Left ventricle myocardium inferior (tissue), 1 donor: ENCODE data around the gene GLOD4. TPM values are rescaled to one million over a fixed set of nuclear protein-coding genes. Genes with fewer than 3 reads are reported as not detected.

Experiments
- DNase-seq: peaks from one replicate; pipeline ENCODE4 v3.0.0-alpha.2; 2020
- H3K27ac ChIP-seq: fragments of 200-600 bp; replicated peaks from 2 replicates; pipeline ENCODE4 v1.8.0; 2021
- H3K27me3 ChIP-seq: fragments of 200-600 bp; 2 replicates; pipeline ENCODE4 v1.8.0; 2021; ENCODE audit warnings: low read depth
- H3K36me3 ChIP-seq: fragments of 200-600 bp; 2 replicates; pipeline ENCODE4 v1.8.0; 2021
- H3K4me1 ChIP-seq: fragments of 200-600 bp; 2 replicates; pipeline ENCODE4 v1.8.0; 2021
- H3K4me3 ChIP-seq: fragments of 200-600 bp; 2 replicates; pipeline ENCODE4 v1.8.0; 2021; ENCODE audit warnings: mild to moderate bottlenecking, moderate library complexity
- H3K9me3 ChIP-seq: fragments of 200-600 bp; replicated peaks from 2 replicates; pipeline ENCODE4 v1.8.0; 2021
- intact Hi-C: fragments of 100-400 bp; cut with micrococcal nuclease; formaldehyde crosslinking; loops from one replicate; pipeline ENCODE4 v1.11.0; 2022
- total RNA-seq: library from RNA; stranded (reverse); fragmentation: NEBNext Ultra II Directional; extraction: Animal tissue kit (Norgen Biotek cat#: 25700); gene quantifications from one replicate; pipeline ENCODE4 v1.2.1, GENCODE V29; 2021
- TF ChIP-seq, protein P1 (sequence below): fragments of 200-600 bp; IDR thresholded peaks from 2 replicates; pipeline ENCODE4 v1.8.0; 2021; ENCODE audit warnings: antibody characterized with exemption, mild to moderate bottlenecking, borderline replicate concordance
- donor health status: DM: no; HTN: yes; CAD: no; lungs with severe emphysema.

GLOD4 gene
- total RNA-seq, 1 donor from 2014 or later: 26.5 TPM

DNA sequence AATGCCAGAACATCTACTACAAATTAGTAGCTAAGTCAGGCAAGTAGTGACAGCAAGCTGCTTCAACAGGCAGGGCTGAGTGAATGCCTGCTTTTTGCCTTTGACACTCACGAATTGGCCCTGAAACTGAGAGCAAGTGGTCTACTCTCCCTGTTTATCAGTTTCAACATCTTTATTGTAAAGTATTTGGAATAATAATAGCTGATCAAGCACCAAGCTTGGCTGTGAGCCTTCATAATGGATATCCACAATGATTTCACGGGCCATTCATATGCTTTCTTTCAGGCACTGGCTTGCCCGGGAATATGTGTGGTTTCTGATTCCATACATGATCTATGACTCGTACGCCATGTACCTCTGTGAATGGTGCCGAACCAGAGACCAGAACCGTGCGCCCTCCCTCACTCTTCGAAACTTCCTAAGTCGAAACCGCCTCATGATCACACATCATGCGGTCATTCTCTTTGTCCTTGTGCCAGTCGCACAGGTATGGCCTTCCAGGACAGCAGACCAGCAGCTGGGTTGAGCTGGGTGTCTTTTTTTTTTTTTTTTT, 44.4 kb downstream of the GLOD4 start:
- intact Hi-C loops: no loop called here
- H3K9me3 ChIP-seq: no peaks in the 10 kb centered on the region
- peaks cover 13% of the 10 kb centered on the region for H3K4me1 ChIP-seq
- no peak overlapping the region for H3K27ac ChIP-seq
- peaks cover 34% of the 10 kb centered on the region for H3K36me3 ChIP-seq
- DNase-seq: no peak
- TF ChIP-seq, protein P1, sequence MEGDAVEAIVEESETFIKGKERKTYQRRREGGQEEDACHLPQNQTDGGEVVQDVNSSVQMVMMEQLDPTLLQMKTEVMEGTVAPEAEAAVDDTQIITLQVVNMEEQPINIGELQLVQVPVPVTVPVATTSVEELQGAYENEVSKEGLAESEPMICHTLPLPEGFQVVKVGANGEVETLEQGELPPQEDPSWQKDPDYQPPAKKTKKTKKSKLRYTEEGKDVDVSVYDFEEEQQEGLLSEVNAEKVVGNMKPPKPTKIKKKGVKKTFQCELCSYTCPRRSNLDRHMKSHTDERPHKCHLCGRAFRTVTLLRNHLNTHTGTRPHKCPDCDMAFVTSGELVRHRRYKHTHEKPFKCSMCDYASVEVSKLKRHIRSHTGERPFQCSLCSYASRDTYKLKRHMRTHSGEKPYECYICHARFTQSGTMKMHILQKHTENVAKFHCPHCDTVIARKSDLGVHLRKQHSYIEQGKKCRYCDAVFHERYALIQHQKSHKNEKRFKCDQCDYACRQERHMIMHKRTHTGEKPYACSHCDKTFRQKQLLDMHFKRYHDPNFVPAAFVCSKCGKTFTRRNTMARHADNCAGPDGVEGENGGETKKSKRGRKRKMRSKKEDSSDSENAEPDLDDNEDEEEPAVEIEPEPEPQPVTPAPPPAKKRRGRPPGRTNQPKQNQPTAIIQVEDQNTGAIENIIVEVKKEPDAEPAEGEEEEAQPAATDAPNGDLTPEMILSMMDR: no peak
- no peaks in the 10 kb centered on the region for H3K27me3 ChIP-seq
- H3K4me3 ChIP-seq: no peak overlapping the region

DNA sequence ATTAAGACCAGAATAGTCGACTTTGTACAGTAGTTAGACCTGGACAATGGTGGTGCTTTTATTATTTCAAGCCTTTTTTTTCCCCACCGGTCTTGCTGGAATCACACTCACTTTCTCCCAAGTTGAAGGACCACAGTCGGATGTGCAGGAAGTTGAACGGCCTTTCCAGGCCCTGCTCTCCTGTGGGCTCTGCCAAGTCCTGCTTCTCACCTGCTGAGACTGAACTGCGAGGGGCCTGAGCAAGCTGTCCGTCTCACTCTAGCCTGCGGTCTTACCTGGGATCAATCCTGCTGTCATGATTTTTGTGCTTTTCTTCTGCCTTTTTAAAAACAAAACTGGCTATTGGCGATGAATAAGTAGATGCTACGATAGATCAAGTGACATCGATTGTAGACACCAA, 48.3 kb downstream of the GLOD4 start:
- Histone ChIP-seq H3K27ac (peak overlapping the region; percentile 84), H3K4me1 (peaks cover 25% of the 10 kb centered on the region), H3K27me3 (no peaks in the 10 kb centered on the region), H3K4me3 (peak overlapping the region; percentile 90), H3K9me3 (no peaks in the 10 kb centered on the region), H3K36me3 (peaks cover 6% of the 10 kb centered on the region)
- no peak for DNase-seq
- TF ChIP-seq, protein P1: no peak
- intact Hi-C loops: no loop called here

DNA sequence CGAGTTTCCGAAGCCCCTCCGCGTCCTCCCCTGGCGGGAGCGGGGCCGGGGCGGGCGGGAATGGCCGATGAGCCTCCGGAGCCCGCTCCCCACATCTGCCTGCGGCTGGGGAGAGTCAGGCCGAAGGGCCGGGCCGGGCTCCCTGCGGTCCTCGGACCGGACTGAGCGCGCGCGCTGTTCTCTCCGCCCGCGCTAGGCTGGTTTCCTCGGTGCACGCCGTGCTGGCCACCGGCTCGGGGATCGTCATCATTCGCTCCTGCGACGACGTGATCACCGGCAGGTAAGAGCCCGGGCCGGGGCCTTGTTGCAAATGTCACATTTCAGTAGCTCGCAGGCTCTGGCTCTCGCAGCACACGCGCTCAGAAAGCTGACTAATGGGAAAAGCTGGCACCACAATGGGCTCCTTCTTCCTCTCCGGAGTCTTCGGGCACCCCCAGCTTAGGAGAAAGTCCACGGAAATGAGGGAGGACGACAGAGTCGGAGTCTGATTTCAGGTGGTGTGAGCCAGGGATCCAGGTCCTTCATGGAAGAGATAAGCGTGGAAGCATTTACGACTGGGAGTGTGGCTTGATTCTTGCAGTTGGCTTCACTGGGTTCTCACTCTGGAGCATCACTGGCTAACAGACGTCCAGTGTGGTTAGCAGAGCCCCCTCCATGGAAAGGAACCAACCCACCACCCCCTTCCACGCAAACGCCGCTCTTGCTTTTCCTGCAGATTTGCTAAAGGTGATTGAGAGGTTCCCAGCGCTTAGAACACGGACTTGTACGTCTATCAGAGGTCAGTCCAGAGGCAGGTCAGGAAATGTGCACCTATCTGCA, 49.0 kb downstream of the GLOD4 start:
- peaks cover 25% of the 10 kb centered on the region for H3K4me1 ChIP-seq
- H3K27ac ChIP-seq: peak overlapping the region; percentile 84
- H3K36me3 ChIP-seq: peaks cover under 1% of the 10 kb centered on the region
- peak; percentile 36 for DNase-seq
- no peaks in the 10 kb centered on the region for H3K9me3 ChIP-seq
- no peaks in the 10 kb centered on the region for H3K27me3 ChIP-seq
- H3K4me3 ChIP-seq: peak overlapping the region; percentile 90
- TF ChIP-seq, protein P1: no peak
- intact Hi-C loops: no loop called here

DNA sequence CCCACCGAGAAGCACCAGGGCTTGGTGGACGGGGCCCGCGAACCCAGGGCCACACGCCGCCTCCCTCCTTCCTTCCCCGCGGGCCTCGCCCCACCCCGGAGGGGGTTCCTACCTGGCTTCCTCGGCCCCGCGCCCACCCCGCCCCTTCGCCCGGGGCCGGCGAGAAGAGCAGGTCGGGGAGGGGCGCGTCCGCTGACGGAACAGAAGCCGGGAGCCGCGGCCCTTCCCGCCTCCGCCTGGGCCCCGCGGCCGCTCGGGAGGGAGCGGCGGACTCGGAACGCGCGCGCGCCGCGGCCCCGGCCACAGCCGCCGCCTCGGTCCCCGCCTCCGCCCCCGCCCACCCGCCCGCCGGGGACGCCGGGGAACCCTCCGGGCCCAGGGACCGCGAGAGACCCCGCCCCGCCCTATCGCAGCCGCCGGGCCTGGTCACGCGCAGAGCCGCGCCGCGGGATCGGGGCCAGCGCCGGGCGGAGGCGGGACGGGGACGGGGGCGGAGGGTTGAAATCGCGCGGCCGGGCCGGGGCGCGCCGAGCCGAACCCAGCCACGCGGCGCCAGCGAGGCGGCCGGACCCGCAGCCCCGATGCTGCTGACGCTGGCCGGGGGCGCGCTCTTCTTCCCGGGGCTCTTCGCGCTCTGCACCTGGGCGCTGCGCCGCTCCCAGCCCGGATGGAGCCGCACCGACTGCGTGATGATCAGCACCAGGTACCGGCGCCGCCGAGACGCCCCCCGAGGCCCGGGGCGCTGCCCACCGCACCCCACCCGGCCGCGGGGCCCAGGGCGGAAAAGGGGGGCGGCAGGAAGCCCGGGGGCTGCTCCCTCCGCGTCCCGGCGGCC, 49.8 kb downstream of the GLOD4 start, which contains the start of gene TLCD3A:
Gene TLCD3A, plus strand, starts transcription at position 530 of the 835 bp plus-strand sequence. Its CDS starts 52 bp downstream, at position 582.
- intact Hi-C loops: no loop called here
- no peaks in the 10 kb centered on the region for H3K36me3 ChIP-seq

GRCh38 chr17:731644-732066, 50.4 kb downstream of the GLOD4 start:
- TF ChIP-seq, protein P1: no peak
- peak overlapping the region; percentile 84 for H3K27ac ChIP-seq
- no peaks in the 10 kb centered on the region for H3K27me3 ChIP-seq
- peaks cover 25% of the 10 kb centered on the region for H3K4me1 ChIP-seq
- no peak for DNase-seq
- no peaks in the 10 kb centered on the region for H3K36me3 ChIP-seq
- no peaks in the 10 kb centered on the region for H3K9me3 ChIP-seq
- peak overlapping the region; percentile 90 for H3K4me3 ChIP-seq
- intact Hi-C loops: no loop called here

More for the DNA sequence above, 49.8 kb downstream of the GLOD4 start, which contains the start of gene TLCD3A:
- H3K4me1 ChIP-seq: peaks cover 25% of the 10 kb centered on the region
- TF ChIP-seq, protein P1: no peak
- peak within 1 kb of the TSS; percentile 90 for H3K4me3 ChIP-seq
- no peaks in the 10 kb centered on the region for H3K9me3 ChIP-seq
- H3K27me3 ChIP-seq: no peaks in the 10 kb centered on the region
- H3K27ac ChIP-seq: peak within 1 kb of the TSS; percentile 84
- DNase-seq: peak; percentile 80
